GM23338 (cell line): ENCODE results near the gene DRGX. TPM values are rescaled to one million over a fixed set of nuclear protein-coding genes. Genes with fewer than 3 reads are reported as not detected.

Source experiments
- ATAC-seq: fragments of 200-7000 bp; cut with Tn5 transposase; 3 replicates; pipeline ENCODE4 v1.9.1; 2020
- DNase-seq: peaks from one replicate; pipeline ENCODE4 v3.0.0-alpha.2; 2015; ENCODE audit warnings: low spot score
- H2AFZ ChIP-seq: fragments of 200-600 bp; sonication (generic); 2 replicates; pipeline ENCODE4 v1.8.0; 2016; ENCODE audit warnings: antibody characterized with exemption, mild to moderate bottlenecking, moderate library complexity
- H3F3A ChIP-seq: fragments of 200-600 bp; sonication (generic); replicated peaks from 2 replicates; pipeline ENCODE4 v1.8.0; 2017; ENCODE audit warnings: antibody characterized with exemption, mixed run types, low read depth
- H3K27ac ChIP-seq: fragments of 200-600 bp; sonication (generic); 2 replicates; pipeline ENCODE4 v1.6.1; 2016; ENCODE audit warnings: low read depth
- H3K27me3 ChIP-seq: fragments of 200-600 bp; sonication (generic); 2 replicates; pipeline ENCODE4 v1.8.0; 2016; ENCODE audit warnings: mild to moderate bottlenecking, mixed run types, moderate library complexity; ENCODE audit not compliant: insufficient read depth
- H3K36me3 ChIP-seq: fragments of 200-600 bp; sonication (generic); 2 replicates; pipeline ENCODE4 v1.8.0; 2016; ENCODE audit warnings: mild to moderate bottlenecking; ENCODE audit not compliant: insufficient read depth
- H3K4me1 ChIP-seq: fragments of 200-600 bp; sonication (generic); 2 replicates; pipeline ENCODE4 v1.8.0; 2016; ENCODE audit warnings: mild to moderate bottlenecking, moderate library complexity; ENCODE audit not compliant: insufficient read depth
- H3K4me2 ChIP-seq: fragments of 200-600 bp; sonication (generic); 2 replicates; pipeline ENCODE4 v1.7.1; 2017; ENCODE audit warnings: mixed run types
- H3K4me3 ChIP-seq: fragments of 200-600 bp; sonication (generic); 2 replicates; pipeline ENCODE4 v1.6.1; 2016; ENCODE audit warnings: mixed run types
- H3K79me2 ChIP-seq: fragments of 200-600 bp; sonication (generic); replicated peaks from 2 replicates; pipeline ENCODE4 v1.8.0; 2017; ENCODE audit warnings: mild to moderate bottlenecking; ENCODE audit not compliant: insufficient read depth
- H3K9me2 ChIP-seq: fragments of 200-600 bp; sonication (generic); 2 replicates; pipeline ENCODE4 v1.8.0; 2017; ENCODE audit not compliant: insufficient read depth
- H4K20me1 ChIP-seq: fragments of 200-600 bp; sonication (generic); replicated peaks from 2 replicates; pipeline ENCODE4 v1.8.0; 2017; ENCODE audit warnings: mild to moderate bottlenecking; ENCODE audit not compliant: insufficient read depth
- H3K27ac Mint-ChIP-seq: 2 replicates; pipeline ENCODE4 v1.8.0; 2020; ENCODE audit warnings: inconsistent platforms, mild to moderate bottlenecking, moderate library complexity, mixed read lengths
- H3K27me3 Mint-ChIP-seq: 3 replicates; pipeline ENCODE4 v1.8.0; 2022; ENCODE audit warnings: low read depth, mild to moderate bottlenecking, moderate library complexity, mixed read lengths, inconsistent platforms; ENCODE audit not compliant: insufficient read depth, poor library complexity
- H3K36me3 Mint-ChIP-seq: 3 replicates; pipeline ENCODE4 v1.8.0; 2021; ENCODE audit warnings: low read depth, mild to moderate bottlenecking, inconsistent platforms, moderate library complexity, mixed read lengths
- H3K4me1 Mint-ChIP-seq: 3 replicates; pipeline ENCODE4 v1.8.0; 2020; ENCODE audit warnings: mild to moderate bottlenecking, inconsistent platforms, mixed read lengths
- H3K4me3 Mint-ChIP-seq: 3 replicates; pipeline ENCODE4 v1.8.0; 2021; ENCODE audit warnings: moderate library complexity, mild to moderate bottlenecking, inconsistent platforms, mixed read lengths
- H3K9me3 Mint-ChIP-seq: 3 replicates; pipeline ENCODE4 v1.8.0; 2020; ENCODE audit warnings: moderate library complexity, mild to moderate bottlenecking, inconsistent platforms, mixed read lengths
- CREB1 ChIP-seq: fragments of 250-450 bp; sonication (Bioruptor Pico); IDR thresholded peaks from 2 replicates; pipeline ENCODE4 v1.5.0; 2020; ENCODE audit warnings: low read depth, mild to moderate bottlenecking, moderate library complexity
- EZH2 ChIP-seq: fragments of 200-600 bp; sonication (generic); IDR thresholded peaks from one replicate; pipeline ENCODE4 v1.8.0; 2017; ENCODE audit warnings: antibody characterized with exemption, mild to moderate bottlenecking, low read depth; ENCODE audit not compliant: unreplicated experiment
- EZH2phosphoT487 ChIP-seq: fragments of 200-600 bp; sonication (generic); IDR thresholded peaks from one replicate; pipeline ENCODE4 v1.8.1; 2018; ENCODE audit warnings: antibody characterized with exemption; ENCODE audit not compliant: unreplicated experiment
- JUNB ChIP-seq: IDR thresholded peaks from one replicate; pipeline ENCODE4 v1.6.1; 2016; ENCODE audit warnings: antibody characterized with exemption; ENCODE audit not compliant: unreplicated experiment
- NANOG ChIP-seq: IDR thresholded peaks from 2 replicates; pipeline ENCODE4 v1.6.1; 2016; ENCODE audit warnings: antibody characterized with exemption, borderline replicate concordance
- POLR2AphosphoS5 ChIP-seq: IDR thresholded peaks from 2 replicates; pipeline ENCODE4 v1.6.1; 2016; ENCODE audit warnings: antibody characterized with exemption, low read depth
- REST ChIP-seq: IDR thresholded peaks from one replicate; pipeline ENCODE4 v1.6.1; 2018; ENCODE audit warnings: antibody characterized with exemption; ENCODE audit not compliant: unreplicated experiment
- STAT1 ChIP-seq: IDR thresholded peaks from one replicate; pipeline ENCODE4 v1.6.1; 2016; ENCODE audit warnings: antibody characterized with exemption; ENCODE audit not compliant: unreplicated experiment
- ZNF114 ChIP-seq: fragments of 250-450 bp; sonication (Bioruptor Pico); IDR thresholded peaks from 2 replicates; pipeline ENCODE4 v1.5.0; 2020; ENCODE audit warnings: mild to moderate bottlenecking, moderate library complexity
- ZNF331 ChIP-seq: fragments of 250-450 bp; sonication (Bioruptor Pico); IDR thresholded peaks from 2 replicates; pipeline ENCODE4 v1.5.0; 2020; ENCODE audit warnings: low read depth, mild to moderate bottlenecking, moderate library complexity
- ZNF462 ChIP-seq: fragments of 250-450 bp; sonication (Bioruptor Pico); IDR thresholded peaks from 2 replicates; pipeline ENCODE4 v1.5.0; 2020; ENCODE audit warnings: mild to moderate bottlenecking, moderate library complexity
- polyA plus RNA-seq: library from polyadenylated mRNA; unstranded; fragments of >200 nt; fragmentation: Nextera tagmentation; extraction: Ambion mirVana; gene quantifications from 2 replicates; pipeline ENCODE4 v1.2.1, GENCODE V29; 2016
- total RNA-seq: library from RNA; depleted of rRNA; stranded (reverse); fragments of >200 nt; shearing (Covaris generic); gene quantifications from 2 replicates; pipeline ENCODE4 v1.2.3, GENCODE V29; 2014
- TF ChIP-seq, protein P1 (sequence below), 2 experiments: fragments of 200-600 bp in 1 of 2; sonication (generic) in 1 of 2; conservative IDR thresholded peaks; 2 replicates each; pipeline versions ENCODE4 v1.5.1 to v1.6.1; 2016 to 2017; ENCODE audit warnings: antibody characterized with exemption in 2 of 2, low read depth in 2 of 2, mild to moderate bottlenecking in 2 of 2, moderate library complexity in 1 of 2
- TF ChIP-seq, protein P2 (sequence below): IDR thresholded peaks from 2 replicates; pipeline ENCODE4 v1.6.1; 2016; ENCODE audit warnings: antibody characterized with exemption

The DRGX gene
- total and polyA plus RNA-seq, 2 experiments from 2014 or later = not detected

- Histone ChIP-seq H3K79me2 (no peaks in the 10 kb centered on the region), H3K4me3 (no peak overlapping the region), H3K4me2 (no peak overlapping the region), H3K36me3 (no peaks in the 10 kb centered on the region), H4K20me1 (no peaks in the 10 kb centered on the region), H3K27me3 (no peaks in the 10 kb centered on the region), H3F3A (no peaks in the 10 kb centered on the region), H3K9me2 (0 out of 2 replicates have a peak, but pooled peaks cover 2% of the 10 kb centered on the region), H2AFZ (no peak overlapping the region), H3K27ac (no peak overlapping the region), H3K4me1 (no peaks in the 10 kb centered on the region)
- DNase-seq (no peak), ATAC-seq (no peak)
- H3K36me3 Mint-ChIP-seq = no peaks in the 10 kb centered on the region
- no peaks in the 10 kb centered on the region for H3K27me3 Mint-ChIP-seq
- no peaks in the 10 kb centered on the region for H3K4me1 Mint-ChIP-seq
- H3K27ac Mint-ChIP-seq = no peak overlapping the region
- no peak for TF ChIP-seq ZNF331
- TF ChIP-seq CREB1 (CRISPR knock-in tag) = no peak
- TF ChIP-seq STAT1 = no peak
- TF ChIP-seq POLR2AphosphoS5 = no peak
- no peak for TF ChIP-seq EZH2
- no peak for TF ChIP-seq ZNF114 (CRISPR knock-in tag)
- TF ChIP-seq, protein P1, sequence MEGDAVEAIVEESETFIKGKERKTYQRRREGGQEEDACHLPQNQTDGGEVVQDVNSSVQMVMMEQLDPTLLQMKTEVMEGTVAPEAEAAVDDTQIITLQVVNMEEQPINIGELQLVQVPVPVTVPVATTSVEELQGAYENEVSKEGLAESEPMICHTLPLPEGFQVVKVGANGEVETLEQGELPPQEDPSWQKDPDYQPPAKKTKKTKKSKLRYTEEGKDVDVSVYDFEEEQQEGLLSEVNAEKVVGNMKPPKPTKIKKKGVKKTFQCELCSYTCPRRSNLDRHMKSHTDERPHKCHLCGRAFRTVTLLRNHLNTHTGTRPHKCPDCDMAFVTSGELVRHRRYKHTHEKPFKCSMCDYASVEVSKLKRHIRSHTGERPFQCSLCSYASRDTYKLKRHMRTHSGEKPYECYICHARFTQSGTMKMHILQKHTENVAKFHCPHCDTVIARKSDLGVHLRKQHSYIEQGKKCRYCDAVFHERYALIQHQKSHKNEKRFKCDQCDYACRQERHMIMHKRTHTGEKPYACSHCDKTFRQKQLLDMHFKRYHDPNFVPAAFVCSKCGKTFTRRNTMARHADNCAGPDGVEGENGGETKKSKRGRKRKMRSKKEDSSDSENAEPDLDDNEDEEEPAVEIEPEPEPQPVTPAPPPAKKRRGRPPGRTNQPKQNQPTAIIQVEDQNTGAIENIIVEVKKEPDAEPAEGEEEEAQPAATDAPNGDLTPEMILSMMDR (conservative IDR thresholded peaks at IDR 0.05; ENCODE audit: low read depth in 2 of 2) = no peak
- TF ChIP-seq JUNB = no peak
- TF ChIP-seq REST = no peak
- TF ChIP-seq EZH2phosphoT487 = no peak
- TF ChIP-seq NANOG = no peak
- TF ChIP-seq ZNF462 (CRISPR knock-in tag) = no peak
- TF ChIP-seq, protein P2, sequence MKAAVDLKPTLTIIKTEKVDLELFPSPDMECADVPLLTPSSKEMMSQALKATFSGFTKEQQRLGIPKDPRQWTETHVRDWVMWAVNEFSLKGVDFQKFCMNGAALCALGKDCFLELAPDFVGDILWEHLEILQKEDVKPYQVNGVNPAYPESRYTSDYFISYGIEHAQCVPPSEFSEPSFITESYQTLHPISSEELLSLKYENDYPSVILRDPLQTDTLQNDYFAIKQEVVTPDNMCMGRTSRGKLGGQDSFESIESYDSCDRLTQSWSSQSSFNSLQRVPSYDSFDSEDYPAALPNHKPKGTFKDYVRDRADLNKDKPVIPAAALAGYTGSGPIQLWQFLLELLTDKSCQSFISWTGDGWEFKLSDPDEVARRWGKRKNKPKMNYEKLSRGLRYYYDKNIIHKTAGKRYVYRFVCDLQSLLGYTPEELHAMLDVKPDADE = no peak
- 0 out of 3 replicates have a peak, but pooled peaks cover 4% of the 10 kb centered on the region for H3K9me3 Mint-ChIP-seq
- H3K4me3 Mint-ChIP-seq = no peak overlapping the region
Measured at GRCh38 chr10:49347342-49347741, 48.5 kb downstream of the DRGX start.
